Measurements from ENCODE around the gene TTLL10.
A peak's percentile ranks its signal among the peaks of the same experiment; 100 is the strongest.

Gene TTLL10

DNA sequence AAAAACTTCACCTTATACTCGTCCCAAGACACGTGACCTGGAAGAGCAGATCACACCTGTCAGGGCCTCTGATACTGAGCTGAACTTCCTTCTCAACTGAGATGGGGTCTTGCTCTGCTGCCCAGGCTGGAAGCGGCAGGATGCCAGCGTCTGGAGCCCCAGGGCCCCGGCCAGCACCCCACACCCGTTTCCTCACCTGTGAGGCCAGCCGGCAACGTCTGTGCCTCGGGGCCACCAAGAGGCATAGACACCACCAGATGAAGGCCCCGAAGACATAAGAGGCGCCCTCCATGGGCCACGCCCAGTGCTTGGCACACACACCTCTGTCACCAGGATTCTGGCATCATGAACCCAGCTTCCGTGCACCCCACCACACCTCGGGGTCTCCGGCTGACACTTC, 49.6 kb downstream of the TTLL10 start:
- DNase-seq: no peak

DNA sequence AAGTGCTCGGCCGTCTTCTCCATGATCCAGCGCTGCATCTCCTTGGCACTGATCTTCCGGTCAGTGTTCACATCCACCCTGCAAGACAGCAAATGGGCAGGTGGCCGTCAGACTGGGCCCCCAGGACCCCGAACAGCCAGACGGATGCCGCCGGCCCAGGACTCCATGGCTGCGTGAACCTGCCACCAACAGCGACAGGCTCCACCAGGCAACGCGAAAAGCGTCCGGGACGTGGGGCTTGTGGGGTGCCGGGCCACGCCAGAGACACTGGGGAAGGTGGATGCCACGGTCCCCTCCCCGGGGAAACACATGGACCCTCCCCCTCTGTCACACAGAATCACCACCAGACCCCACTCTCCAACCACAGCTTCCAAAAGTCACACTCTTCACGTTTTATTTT, 50.2 kb downstream of the TTLL10 start:
- DNase-seq: no peak

DNA sequence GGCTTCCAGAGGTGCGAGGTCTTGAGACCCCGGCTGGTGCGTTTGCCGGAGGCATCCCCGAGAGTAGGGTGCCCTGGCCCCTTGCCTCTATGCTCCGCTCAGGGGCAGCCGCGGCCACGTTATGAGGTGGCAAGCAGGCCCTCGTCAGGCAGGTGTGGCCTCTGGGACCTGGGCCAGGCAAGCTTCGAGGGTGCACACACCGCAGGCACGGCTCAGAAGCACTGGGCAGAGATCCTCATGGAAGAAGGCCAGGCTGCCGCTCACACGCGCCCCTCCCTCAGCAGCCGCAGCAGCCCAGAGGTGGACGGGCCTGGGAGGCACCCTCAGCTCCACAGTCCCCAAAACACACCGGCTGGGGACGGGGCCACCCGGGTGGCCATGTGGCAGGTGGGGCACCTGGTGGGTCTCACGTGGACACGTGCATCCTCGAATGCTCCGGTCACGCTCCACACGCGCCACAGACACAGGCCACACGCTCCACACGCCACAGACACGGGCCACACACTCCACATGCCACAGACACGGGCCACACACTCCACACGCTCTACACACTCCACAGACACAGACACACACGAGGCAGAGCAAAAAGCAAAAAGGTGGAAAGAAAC, 51.7 kb downstream of the TTLL10 start:
- DNase-seq: no peak

DNA sequence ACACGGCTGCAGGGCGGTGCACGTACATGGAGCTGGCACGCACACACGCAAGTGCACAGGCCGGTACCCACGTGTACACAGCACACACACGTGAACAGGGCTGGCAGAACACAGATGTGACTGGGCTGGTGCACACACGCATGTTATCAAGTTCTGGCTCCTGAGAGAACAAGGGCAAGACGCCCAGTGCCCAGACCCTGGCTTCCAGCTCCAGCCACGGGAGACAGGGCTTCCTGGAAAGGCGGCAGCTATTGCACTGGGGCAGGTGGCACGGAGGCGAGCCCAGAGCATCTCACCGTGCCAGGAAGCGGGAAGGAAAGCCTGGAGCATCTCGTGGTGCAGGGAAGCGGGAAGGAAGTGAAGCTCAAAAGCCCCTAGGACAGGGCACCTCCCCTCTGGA, 52.2 kb downstream of the TTLL10 start:
- DNase-seq: no peak

DNA sequence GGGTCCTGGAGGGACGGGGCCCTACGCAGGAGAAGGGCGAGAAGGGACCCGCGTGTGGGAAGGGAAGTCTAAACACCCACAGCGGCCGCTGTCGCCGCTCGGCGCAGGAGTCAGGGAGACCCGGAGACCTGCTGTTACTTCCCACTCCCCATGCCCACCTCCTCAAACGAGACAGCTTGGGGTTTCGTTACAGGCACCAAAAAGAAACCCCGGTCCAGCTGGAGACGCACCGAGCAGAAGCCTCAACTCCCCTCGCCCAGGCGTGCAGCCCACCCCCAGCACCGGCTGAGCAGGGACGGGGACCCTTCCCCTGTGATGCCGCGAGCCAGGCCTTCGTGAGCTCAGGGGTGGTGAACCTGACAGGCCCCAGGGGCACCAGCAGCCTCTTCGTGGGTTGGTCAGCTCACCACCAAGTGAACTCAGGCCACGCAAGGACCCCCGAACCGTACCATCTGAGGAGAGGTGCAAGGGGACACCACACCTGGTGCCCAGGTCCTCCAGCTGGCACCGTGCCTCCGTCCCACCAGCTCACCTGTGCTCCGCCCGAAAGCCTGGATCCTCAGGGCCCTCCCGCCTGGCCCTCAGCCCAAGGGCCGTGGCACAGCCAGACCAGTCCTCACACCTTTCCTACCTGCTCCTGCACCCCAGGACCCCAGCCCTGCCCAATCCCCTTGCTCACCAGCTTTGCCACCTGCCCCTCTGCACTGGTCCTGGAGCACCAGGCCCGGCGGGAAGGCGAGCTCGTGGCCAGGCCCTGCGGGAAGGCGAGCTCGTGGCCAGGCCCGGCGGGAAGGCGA, 53.1 kb downstream of the TTLL10 start:
- DNase-seq: no peak

DNA sequence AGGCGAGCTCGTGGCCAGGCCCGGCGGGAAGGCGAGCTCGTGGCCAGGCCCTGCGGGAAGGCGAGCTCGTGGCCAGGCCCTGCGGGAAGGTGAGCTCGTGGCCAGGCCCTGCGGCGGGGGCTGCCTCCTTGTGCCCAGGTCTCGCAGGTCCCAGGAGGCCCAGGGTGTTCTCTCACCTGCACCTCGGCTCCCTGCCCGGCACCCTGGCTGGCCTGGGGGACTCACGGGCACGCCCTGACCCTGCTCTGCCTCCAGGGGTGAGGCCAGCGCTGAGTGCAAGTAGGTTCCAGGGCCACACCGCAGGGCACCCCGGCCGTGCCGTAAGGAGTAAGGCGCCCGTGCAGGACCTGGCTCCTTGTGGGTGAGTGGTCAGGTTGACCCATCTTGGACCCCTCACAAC, 53.7 kb downstream of the TTLL10 start:
- DNase-seq: no peak

DNA sequence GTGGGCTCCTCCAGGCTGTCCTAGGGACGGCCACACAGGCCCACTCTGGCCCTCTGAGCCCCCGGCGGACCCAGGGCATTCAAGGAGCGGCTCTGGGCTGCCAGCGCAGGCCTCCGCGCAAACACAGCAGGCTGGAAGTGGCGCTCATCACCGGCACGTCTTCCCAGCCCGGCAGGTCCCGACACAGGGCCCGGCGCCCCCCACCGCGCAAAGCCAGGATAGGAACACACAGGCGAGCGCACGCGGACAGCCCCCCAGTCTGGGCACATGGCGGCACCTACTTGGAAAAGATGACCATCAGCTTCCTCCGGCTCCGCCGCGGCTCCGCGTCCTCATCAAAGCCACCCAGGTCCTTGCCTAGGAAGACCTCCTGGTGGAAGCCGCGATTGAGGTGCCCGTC, 54.5 kb downstream of the TTLL10 start:
- DNase-seq: no peak

DNA sequence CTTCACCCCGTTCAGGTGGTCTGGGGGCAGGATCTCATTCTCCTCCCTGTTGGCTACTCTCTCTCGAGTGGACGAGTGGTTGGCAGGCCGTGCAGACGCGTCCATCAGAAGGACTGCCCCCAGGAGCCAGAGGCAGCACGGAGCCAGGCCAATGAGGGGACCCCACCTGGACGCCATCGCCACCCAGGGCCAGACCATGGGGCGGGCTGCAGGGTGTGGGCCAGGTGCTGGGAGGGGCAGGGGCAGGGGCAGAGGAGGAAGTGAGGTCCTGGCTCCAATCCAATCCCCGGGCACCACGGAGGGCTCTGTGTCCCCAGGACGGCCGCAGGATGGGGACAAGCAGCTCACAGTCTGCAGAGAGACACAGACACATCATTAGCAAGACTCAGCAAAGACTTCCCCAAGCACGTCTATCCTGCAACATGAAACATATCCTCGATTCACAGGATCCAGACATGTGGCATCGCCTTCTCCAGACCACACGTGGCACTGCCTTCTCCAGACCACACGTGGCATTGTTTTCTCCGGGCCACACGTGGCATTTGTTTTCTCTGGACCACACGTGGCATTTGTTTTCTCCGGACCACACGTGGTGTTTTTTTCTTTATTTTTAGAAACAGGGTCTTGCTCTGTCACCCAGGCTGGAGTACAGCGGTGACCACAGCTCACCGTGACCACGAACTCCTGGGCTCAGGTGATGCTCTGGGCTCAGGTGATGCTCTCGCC, 55.1 kb downstream of the TTLL10 start:
- DNase-seq: no peak

DNA sequence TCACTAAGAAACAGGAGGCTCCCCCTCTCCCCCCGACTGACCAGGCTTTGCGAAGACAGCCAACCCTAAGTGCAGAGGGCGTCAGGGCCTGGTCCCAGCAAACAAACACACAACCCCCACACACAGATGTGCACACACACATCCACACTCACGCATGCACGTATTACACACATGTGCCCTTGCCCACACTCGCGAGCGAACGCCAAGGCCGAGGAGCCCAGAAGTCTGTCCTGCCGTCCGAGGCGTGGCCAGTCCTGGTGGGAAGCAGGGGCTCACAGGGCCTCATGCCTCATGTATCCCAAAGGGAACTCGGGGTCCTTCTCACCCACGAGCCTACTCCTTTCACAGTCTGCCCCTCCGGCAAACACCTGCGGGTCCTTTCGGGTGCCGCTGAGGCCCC, 56.1 kb downstream of the TTLL10 start:
- no peak for DNase-seq

DNA sequence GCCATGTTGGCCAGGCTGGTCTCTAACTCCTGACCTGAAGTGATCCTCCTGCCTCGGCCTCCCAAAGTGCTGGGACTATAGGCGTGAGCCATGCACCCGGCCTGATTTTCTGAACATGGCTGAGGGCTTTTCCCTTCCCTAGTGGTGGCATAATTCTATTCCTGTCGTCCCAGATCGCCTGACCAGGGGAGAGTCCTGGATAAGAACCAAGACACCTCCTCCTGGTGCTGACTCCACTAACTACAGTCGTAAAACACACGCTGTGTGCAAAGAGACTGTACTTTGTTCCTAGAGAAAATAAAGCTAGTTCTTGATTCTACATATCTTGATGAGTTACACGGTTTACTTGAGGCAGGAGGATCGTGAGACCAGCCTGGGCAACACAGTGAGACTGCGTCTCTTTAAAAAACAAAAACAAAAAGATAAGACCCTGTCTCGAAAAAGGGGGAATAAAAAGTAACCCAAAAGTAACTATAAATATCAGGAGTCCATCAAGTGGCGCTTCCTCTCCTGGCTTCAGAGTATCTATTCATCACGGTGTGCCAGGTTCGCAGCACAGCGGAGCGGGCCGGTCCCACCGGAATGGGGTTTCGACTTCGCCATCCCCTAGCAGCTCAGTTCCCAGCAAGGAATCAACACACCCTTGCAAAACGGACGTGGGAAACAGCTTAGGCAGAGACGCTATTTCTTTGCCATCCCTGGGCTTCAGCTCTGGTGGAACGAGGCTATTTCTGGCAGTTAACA, 57.1 kb downstream of the TTLL10 start:
- no peak for DNase-seq

DNA sequence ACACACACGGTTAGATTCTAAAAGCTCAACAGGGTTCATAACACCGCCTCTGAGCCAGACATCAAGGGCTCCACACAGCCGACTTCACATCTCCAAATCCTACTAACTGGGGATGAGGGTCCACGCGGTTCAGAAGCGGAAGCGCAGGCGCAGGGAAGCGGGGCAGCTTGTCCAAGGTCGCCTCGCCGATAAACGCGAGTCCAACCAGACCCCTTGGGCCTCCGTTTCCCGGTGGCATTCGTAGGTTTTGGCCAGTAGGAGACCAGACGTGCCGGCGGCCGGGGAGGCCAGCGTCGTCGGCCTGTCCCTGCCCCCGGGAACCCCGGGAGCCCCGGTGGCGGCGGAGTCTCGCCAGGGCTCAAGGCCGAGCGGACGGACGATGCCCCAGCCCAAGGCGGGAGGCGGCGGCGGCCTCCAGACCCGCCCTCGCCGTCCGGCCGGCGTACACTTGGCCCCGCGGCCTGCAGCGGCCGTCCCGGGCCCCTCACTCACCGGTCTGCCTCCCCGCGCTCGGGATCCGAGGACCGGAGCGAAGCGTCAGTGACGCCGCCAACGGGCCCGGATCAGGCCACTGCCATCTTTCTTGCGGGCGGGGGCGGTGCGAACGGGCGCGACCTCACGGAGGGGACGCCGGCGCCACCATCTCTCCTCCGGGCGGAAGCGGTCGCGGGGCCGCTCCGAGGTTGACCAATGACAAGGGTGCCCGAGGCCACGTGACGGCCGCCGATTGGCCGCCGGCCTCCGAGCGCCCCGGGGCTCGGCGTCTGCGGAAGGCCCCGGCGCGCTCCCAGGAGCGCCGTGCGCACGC, 57.9 kb downstream of the TTLL10 start, which contains the start of gene SDF4:
Gene SDF4, minus strand, starts transcription at position 602 of the 808 bp plus-strand sequence. CDS start 3,229 bp downstream, outside the sequence.
- peak; percentile 98 for DNase-seq

DNA sequence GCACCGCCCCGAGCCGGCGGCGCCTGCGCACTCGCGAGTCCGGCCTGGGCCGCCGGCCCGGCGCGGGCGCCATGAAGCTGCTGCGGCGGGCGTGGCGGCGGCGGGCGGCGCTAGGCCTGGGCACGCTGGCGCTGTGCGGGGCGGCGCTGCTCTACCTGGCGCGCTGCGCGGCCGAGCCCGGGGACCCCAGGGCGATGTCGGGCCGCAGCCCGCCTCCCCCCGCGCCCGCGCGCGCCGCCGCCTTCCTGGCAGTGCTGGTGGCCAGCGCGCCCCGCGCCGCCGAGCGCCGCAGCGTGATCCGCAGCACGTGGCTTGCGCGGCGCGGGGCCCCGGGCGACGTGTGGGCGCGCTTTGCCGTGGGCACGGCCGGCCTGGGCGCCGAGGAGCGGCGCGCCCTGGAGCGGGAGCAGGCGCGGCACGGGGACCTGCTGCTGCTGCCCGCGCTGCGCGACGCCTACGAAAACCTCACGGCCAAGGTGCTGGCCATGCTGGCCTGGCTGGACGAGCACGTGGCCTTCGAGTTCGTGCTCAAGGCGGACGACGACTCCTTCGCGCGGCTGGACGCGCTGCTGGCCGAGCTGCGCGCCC, 58.6 kb downstream of the TTLL10 start, which contains the start of gene B3GALT6:
Gene B3GALT6, plus strand, starts transcription at position 30 of the 588 bp plus-strand sequence. Its CDS starts 42 bp downstream, at position 72.
- DNase-seq: no peak

DNA sequence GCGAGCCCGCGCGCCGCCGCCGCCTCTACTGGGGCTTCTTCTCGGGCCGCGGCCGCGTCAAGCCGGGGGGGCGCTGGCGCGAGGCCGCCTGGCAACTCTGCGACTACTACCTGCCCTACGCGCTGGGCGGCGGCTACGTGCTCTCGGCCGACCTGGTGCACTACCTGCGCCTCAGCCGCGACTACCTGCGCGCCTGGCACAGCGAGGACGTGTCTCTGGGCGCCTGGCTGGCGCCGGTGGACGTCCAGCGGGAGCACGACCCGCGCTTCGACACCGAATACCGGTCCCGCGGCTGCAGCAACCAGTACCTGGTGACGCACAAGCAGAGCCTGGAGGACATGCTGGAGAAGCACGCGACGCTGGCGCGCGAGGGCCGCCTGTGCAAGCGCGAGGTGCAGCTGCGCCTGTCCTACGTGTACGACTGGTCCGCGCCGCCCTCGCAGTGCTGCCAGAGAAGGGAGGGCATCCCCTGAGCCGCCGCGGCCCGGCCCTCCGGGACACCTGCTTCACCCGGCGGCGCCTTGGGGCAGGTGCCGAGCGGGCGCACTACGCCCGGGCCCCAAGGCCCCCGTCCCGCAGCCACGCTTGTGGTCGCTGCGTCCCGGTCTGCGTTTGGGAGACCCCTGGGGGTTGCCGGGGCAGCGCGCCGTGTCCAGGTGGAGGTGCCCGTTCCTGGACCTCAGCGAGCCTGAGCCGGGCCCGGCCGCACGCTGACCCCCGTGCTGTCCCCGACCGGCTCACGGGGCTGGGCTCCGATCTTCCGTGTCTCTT, 59.3 kb downstream of the TTLL10 start:
- DNase-seq: no peak

DNA sequence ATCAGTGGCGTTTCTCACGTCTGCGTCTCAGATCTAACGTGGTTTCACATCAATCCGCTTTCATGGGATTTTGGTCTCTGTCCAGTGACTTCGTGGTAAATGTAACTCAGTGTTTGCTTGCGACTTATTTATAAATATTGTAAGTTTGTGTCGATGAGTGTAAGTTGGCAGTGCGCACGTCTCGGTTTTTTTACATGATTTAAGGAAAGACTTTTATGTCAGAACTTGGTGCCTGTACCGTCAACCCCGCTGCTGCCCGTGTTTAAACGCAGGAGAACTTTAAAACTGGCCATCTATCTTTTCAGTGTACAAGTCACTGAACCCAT, 59.9 kb downstream of the TTLL10 start:
- no peak for DNase-seq

DNA sequence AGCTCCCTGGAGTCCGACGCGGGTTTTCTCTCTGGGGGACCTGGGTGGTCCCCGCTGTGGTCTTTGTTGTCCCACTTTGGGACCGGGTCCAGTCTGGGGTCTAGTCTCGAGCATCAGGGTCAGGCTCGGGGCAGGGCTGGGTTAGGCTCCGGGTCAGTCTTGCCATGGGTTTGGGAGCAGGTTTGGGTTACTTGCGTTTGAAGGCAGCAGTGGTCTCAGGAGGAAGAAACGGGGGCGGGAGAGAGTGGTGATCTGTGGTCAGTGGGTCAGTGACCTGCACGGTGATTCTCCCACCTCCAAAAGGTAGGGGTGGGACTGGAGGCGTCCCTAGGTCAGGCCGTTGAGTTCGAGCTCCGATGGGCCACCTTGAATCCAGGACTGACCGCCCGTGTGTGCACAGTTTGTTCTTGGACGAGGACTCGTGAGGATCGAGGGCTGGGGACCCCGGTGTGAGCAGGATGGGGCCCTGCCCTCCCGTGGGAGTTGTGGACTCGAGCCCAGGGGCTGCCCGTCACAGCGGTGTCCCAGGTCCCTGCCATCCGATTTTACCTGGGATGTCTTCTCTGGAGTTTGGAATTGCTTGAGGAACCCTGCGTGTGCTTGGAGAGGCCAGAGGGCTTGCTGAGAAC, 60.6 kb downstream of the TTLL10 start:
- no peak for DNase-seq

DNA sequence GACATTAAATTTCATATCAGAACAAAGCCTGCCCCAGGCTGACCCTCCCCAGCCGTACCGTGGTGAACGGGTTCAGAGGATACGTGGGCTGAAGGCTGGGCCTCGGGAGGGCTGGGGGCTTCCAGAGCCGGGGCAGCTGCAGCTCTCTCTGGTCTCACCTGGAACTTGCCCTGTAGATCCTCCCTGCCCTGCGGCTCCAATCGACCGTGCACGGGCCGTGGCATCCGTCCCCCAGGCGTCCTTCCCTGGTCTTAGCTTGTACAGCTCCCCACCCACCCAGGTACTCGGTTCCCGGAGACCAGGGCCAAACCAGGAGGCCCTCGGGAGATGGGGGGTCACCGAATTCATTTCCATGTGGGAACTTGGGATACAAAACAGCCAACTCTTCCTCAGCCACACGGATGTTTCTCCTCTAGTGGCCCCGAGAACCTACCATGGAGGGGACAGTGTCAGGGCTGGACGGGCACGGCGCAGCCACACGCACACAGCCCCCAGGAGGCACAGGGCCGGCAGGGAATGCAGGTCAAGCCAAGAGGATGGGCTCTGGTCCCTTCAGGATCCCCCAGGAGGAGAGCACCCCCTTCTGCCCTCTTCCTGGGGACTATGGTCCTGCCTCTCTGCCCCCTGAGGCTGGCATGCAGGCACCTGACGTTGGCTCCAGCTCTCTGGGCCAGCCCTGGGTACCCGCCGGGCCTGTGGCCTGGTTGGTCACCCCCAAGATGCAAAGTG, 61.5 kb downstream of the TTLL10 start:
- DNase-seq: no peak

DNA sequence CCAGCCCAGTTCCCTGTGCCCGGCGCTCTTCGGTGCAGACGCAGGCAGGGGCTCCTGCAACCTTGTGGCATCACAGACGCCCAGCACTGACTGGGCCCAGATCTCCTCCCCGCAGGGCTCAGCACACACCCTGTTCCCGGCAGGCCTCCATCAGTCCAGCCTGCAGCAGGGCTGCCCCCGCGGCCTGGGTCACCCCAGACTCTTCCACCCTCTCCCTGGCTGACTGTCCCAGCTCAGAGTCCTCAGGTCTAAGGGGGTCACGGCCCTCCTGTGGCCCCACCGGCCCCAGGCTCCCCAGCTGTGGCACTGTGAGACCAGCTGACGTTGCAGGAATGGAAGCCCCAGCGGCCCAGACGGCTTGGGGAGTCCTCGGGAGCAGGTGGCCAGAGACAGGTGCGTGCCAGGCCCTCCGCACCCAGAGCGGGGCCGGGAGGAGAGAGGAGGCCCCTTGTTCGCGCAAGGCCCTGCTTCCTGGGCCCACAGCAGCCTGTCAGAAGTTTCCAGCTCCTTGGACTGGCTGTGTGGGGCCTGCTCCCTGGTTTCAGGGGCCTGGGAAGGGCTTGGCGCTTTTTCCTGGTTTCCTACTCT, 62.6 kb downstream of the TTLL10 start:
- no peak for DNase-seq

DNA sequence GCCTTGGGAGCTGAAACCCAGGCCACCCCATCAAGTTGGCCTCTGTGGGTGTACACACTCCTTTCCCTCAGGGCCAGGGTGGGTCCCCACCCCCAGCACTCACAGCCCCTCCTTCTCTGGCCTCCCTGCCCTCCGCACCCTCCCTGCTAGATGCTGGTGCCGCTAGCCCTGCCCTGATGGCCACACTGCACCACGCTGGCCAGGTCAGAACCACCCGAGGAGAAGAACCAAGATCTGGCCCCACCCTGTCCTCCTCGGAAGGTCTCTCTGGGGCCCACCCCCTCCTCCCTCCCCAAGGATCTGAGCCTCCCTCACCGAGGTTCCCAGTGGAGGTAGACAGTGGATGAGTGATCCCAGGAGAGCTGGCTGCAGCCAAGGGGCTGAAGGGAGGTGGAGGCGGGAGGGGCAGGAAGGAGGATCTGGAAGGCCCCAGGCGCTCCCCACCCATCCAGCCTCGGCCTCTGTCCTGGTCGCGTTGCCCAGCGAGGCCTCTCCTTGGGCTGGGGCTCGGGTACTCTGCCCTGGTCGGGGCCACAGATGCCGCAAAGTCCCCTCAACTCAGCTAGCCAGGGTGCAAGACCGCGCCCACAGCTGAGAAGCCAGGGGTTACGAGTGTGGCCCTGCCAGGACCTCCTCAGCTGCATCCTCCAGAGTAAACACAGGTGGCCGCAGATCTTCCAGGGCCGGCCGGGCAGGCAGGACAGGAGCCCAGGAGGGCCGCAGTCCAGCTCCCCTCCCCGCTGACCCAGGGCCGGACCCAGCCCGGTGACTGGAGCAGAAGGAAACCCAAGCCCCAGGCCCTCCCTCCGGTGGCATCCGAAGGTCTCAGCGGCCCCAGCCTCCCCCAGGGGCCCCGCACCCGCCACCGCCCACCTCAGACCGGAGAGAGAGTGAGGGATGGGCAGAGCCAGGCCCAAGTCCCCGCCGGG, 63.5 kb downstream of the TTLL10 start:
- no peak for DNase-seq

All from activated CD4-positive, alpha-beta T cell treated with anti-CD3 and anti-CD28 coated beads for 48 hours (primary cell).